A204.1 (cell line): Measurements from ENCODE around the gene KCNQ4.

Experiments
- FAIRE-seq: peaks from 2 replicates; lab custom pipeline; 2012; peaks lifted over from hg19 to GRCh38; lab: Jason Lieb, UNC

Gene KCNQ4

GRCh38 chr1:40755067-40755466, 28.5 kb upstream of the KCNQ4 start:
- FAIRE-seq = no peak

- no peak for FAIRE-seq
Measured at GRCh38 chr1:40756523-40756922, 27.1 kb upstream of the KCNQ4 start.

GRCh38 chr1:40757084-40757483, 26.5 kb upstream of the KCNQ4 start:
- no peak for FAIRE-seq

- FAIRE-seq = no peak
Measured at GRCh38 chr1:40758004-40758403, 25.6 kb upstream of the KCNQ4 start.

- FAIRE-seq = no peak
Measured at GRCh38 chr1:40758578-40759343, 24.8 kb upstream of the KCNQ4 start.

GRCh38 chr1:40760984-40761383, 22.6 kb upstream of the KCNQ4 start:
- no peak for FAIRE-seq

- no peak for FAIRE-seq
Measured at GRCh38 chr1:40762144-40762923, 21.3 kb upstream of the KCNQ4 start.

- no peak for FAIRE-seq
Measured at GRCh38 chr1:40763742-40764532, 19.6 kb upstream of the KCNQ4 start.

GRCh38 chr1:40764981-40765380, 18.6 kb upstream of the KCNQ4 start:
- FAIRE-seq = no peak

- no peak for FAIRE-seq
Measured at GRCh38 chr1:40766017-40766416, 17.6 kb upstream of the KCNQ4 start.

- FAIRE-seq = no peak
Measured at GRCh38 chr1:40766560-40766959, 17.0 kb upstream of the KCNQ4 start.

- no peak for FAIRE-seq
Measured at GRCh38 chr1:40768146-40768990, 15.2 kb upstream of the KCNQ4 start.

GRCh38 chr1:40769815-40770214, 13.8 kb upstream of the KCNQ4 start:
- FAIRE-seq = no peak

- FAIRE-seq = no peak
Measured at GRCh38 chr1:40770296-40771070, 13.1 kb upstream of the KCNQ4 start.

- FAIRE-seq = no peak
Measured at GRCh38 chr1:40772146-40772955, 11.2 kb upstream of the KCNQ4 start.

- no peak for FAIRE-seq
Measured at GRCh38 chr1:40773748-40774265, 9.8 kb upstream of the KCNQ4 start.

GRCh38 chr1:40774266-40774998, 9.2 kb upstream of the KCNQ4 start:
- no peak for FAIRE-seq

- no peak for FAIRE-seq
Measured at GRCh38 chr1:40776236-40777072, 7.1 kb upstream of the KCNQ4 start.
